HepG2 (cell line): ENCODE measurements around the gene SLC10A1. TPM values are rescaled to one million over a fixed set of nuclear protein-coding genes. Genes with fewer than 3 reads are reported as not detected.

Experiments used
- CBX1 ChIP-seq: IDR thresholded peaks from one replicate; pipeline ENCODE4 v1.6.1; 2016; ENCODE audit warnings: antibody characterized with exemption, low read depth
- ELF1 ChIP-seq: sonication (generic); formaldehyde crosslinking; IDR thresholded peaks from 2 replicates; pipeline ENCODE4 v1.4.0; 2020; ENCODE audit warnings: missing genetic modification reagents
- JDP2 ChIP-seq: sonication (generic); formaldehyde crosslinking; IDR thresholded peaks from 2 replicates; pipeline ENCODE4 v1.8.1; 2022; ENCODE audit warnings: missing genetic modification reagents, borderline replicate concordance
- MAFG ChIP-seq: sonication (generic); formaldehyde crosslinking; IDR thresholded peaks from 2 replicates; pipeline ENCODE4 v1.5.1; 2020; ENCODE audit warnings: mild to moderate bottlenecking, missing genetic modification reagents
- MLLT10 ChIP-seq: sonication (generic); formaldehyde crosslinking; IDR thresholded peaks from 2 replicates; pipeline ENCODE4 v1.4.0; 2020; ENCODE audit warnings: missing genetic modification reagents
- NFE2L2 ChIP-seq: fragments of 150-350 bp; IDR thresholded peaks from 2 replicates; pipeline ENCODE4 v1.6.1; 2014; ENCODE audit warnings: low read length
- PRDM10 ChIP-seq: sonication (generic); formaldehyde crosslinking; IDR thresholded peaks from 2 replicates; pipeline ENCODE4 v1.4.0; 2020; ENCODE audit warnings: low read depth, missing genetic modification reagents
- TCF12 ChIP-seq, 2 experiments: fragments of 450-650 bp in 1 of 2; sonication (generic) in 1 of 2; formaldehyde crosslinking in 1 of 2; IDR thresholded peaks; 2 replicates each; pipeline versions ENCODE4 v1.6.1 to v1.8.0; 2017 to 2022; ENCODE audit warnings: antibody characterized with exemption in 1 of 2, mild to moderate bottlenecking in 1 of 2, missing genetic modification reagents in 1 of 2, moderate library complexity in 1 of 2
- TFAP4 ChIP-seq: sonication (generic); IDR thresholded peaks from 2 replicates; pipeline ENCODE4 v1.6.1; 2016; ENCODE audit warnings: low read depth, borderline replicate concordance
- ZNF232 ChIP-seq: sonication (generic); formaldehyde crosslinking; IDR thresholded peaks from 2 replicates; pipeline ENCODE4 v1.4.0; 2020; ENCODE audit warnings: missing genetic modification reagents, borderline replicate concordance
- ZNF614 ChIP-seq: IDR thresholded peaks from 2 replicates; pipeline ENCODE4 v1.6.1; 2018; ENCODE audit warnings: missing biosample characterization, missing genetic modification reagents, inconsistent platforms, borderline replicate concordance
- ZNF75D ChIP-seq: sonication (generic); formaldehyde crosslinking; IDR thresholded peaks from 2 replicates; pipeline ENCODE4 v1.8.1; 2023; ENCODE audit warnings: missing genetic modification reagents, mild to moderate bottlenecking, borderline replicate concordance
- polyA plus RNA-seq, 8 experiments: library from polyadenylated mRNA; depleted of rRNA in 3 of 8; stranded (reverse) in 7 of 8; unstranded in 1 of 8; fragments of >200 nt; fragmentation: Illumina TruSeq in 4 of 8; extraction: Trizol in 4 of 8; gene quantifications; 2 replicates each; pipeline versions ENCODE4 v1.2.1 to v1.2.3, GENCODE V29; 2011 to 2016; ENCODE audit warnings: low read depth in 4 of 8, missing spikeins in 1 of 8, mixed read lengths in 1 of 8; ENCODE audit not compliant: insufficient read depth in 1 of 8
- total RNA-seq, 5 experiments: library from RNA; depleted of rRNA; stranded (reverse); fragments of >200 nt; fragmentation: Illumina TruSeq; extraction: Trizol; gene quantifications; 2 replicates each; pipeline ENCODE4 v1.2.3, GENCODE V29; 2016; ENCODE audit warnings: low read depth in 1 of 5
- TF ChIP-seq, protein P1 (sequence below): sonication (generic); formaldehyde crosslinking; IDR thresholded peaks from 2 replicates; pipeline ENCODE4 v1.9.0; 2021; ENCODE audit warnings: missing genetic modification reagents, borderline replicate concordance
- TF ChIP-seq, protein P2 (sequence below): sonication (generic); formaldehyde crosslinking; IDR thresholded peaks from 2 replicates; pipeline ENCODE4 v1.5.0; 2020; ENCODE audit warnings: missing genetic modification reagents
- TF ChIP-seq, protein P3 (sequence below): fragments of 450-650 bp; IDR thresholded peaks from 2 replicates; pipeline ENCODE4 v1.6.1; 2016

Gene SLC10A1
- total and polyA plus RNA-seq, 2 of the 13 experiments (the other 11 are each of a cell fraction or from before 2014, with no cell fraction given): 0.17 TPM; not detected in 1

GRCh38 chr14:69767369-69767999 lies 29.6 kb downstream of the SLC10A1 start (continued):
- TF ChIP-seq PRDM10 (CRISPR knock-in tag) (no peak), MAFG (CRISPR knock-in tag) (no peak), CBX1 (no peak), MLLT10 (CRISPR knock-in tag) (no peak), JDP2 (CRISPR knock-in tag) (no peak; the same call in 1 of the 2 replicates), TCF12 (IDR thresholded peaks at IDR 0.05) (no peak), TCF12 (CRISPR knock-in tag; IDR thresholded peaks at IDR 0.05) (peak; percentile 58; the same call in 1 of the 2 replicates), NFE2L2 (no peak), ZNF75D (CRISPR knock-in tag) (no peak), TFAP4 (no peak), ELF1 (CRISPR knock-in tag) (no peak; the same call in 1 of the 2 replicates), ZNF614 (CRISPR knock-in tag) (no peak), ZNF232 (CRISPR knock-in tag) (0 out of 2 replicates have a peak, but pooled peaks have one; percentile 7)
- TF ChIP-seq, protein P1, sequence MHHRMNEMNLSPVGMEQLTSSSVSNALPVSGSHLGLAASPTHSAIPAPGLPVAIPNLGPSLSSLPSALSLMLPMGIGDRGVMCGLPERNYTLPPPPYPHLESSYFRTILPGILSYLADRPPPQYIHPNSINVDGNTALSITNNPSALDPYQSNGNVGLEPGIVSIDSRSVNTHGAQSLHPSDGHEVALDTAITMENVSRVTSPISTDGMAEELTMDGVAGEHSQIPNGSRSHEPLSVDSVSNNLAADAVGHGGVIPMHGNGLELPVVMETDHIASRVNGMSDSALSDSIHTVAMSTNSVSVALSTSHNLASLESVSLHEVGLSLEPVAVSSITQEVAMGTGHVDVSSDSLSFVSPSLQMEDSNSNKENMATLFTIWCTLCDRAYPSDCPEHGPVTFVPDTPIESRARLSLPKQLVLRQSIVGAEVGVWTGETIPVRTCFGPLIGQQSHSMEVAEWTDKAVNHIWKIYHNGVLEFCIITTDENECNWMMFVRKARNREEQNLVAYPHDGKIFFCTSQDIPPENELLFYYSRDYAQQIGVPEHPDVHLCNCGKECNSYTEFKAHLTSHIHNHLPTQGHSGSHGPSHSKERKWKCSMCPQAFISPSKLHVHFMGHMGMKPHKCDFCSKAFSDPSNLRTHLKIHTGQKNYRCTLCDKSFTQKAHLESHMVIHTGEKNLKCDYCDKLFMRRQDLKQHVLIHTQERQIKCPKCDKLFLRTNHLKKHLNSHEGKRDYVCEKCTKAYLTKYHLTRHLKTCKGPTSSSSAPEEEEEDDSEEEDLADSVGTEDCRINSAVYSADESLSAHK (CRISPR knock-in tag): no peak
- TF ChIP-seq, protein P2, sequence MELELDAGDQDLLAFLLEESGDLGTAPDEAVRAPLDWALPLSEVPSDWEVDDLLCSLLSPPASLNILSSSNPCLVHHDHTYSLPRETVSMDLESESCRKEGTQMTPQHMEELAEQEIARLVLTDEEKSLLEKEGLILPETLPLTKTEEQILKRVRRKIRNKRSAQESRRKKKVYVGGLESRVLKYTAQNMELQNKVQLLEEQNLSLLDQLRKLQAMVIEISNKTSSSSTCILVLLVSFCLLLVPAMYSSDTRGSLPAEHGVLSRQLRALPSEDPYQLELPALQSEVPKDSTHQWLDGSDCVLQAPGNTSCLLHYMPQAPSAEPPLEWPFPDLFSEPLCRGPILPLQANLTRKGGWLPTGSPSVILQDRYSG: no peak
- TF ChIP-seq, protein P3, sequence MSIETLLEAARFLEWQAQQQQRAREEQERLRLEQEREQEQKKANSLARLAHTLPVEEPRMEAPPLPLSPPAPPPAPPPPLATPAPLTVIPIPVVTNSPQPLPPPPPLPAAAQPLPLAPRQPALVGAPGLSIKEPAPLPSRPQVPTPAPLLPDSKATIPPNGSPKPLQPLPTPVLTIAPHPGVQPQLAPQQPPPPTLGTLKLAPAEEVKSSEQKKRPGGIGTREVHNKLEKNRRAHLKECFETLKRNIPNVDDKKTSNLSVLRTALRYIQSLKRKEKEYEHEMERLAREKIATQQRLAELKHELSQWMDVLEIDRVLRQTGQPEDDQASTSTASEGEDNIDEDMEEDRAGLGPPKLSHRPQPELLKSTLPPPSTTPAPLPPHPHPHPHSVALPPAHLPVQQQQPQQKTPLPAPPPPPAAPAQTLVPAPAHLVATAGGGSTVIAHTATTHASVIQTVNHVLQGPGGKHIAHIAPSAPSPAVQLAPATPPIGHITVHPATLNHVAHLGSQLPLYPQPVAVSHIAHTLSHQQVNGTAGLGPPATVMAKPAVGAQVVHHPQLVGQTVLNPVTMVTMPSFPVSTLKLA: no peak
